Measurements from ENCODE around the gene RAD51B.

- no peak for TF ChIP-seq CTCF (IDR thresholded peaks at IDR 0.05)
- no peak for TF ChIP-seq POLR2AphosphoS5 (IDR thresholded peaks at IDR 0.05)
- no peak for TF ChIP-seq POLR2A (IDR thresholded peaks at IDR 0.05)
Observed at GRCh38 chr14:68253878-68254528, 434.4 kb downstream of the RAD51B start.
